ENCODE results near the gene ZNF469.

Gene ZNF469

DNA sequence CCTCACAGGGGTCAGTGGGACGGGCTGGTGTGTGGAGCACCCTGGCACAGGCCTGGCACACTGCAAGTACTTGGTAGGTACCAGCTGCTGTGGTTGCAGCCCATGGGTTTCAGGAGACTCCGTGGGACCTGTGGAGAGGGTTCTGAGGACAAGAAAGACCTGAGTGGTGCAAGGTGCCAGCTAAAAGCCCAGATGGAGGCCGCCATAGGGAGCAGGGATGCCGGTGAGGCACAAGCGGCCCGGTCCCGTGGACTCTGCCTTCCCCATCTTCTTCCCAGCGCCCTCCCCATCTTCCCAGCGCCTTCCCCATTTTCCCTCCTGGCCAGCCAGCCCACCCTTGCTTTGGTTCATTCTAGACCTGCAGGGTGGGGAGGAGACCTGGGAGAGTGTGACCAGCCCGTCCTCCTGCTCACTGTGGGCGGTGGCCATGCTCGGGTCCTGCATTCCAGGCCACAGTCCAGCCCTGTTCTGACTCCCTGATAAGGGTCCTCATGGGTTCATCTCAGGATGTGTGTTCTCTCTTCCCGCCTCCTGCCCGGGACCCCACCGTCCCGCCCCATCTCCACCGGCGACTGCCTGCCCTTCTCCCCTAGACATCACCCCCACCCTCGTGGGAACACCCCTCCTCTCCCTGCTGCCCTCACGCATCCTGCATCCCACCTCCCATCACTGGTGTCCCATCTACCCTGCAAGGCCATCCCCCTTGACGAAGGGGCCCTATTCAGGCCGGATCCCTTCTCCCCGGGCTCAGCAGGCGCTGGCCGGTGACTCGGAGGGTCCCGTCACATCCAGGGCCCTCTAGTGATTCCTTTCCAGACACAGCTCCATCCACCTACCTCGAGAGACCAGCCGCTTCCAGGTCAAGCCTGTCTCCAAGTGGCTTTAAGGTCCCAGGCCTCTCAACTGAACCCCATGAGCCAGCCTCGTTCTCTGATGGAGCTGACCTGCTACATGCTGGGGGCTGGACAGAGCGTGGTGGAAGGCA, 3.4 kb downstream of the ZNF469 start:
- H3K27ac ChIP-seq (ENCODE audit: low read length) = no peak overlapping the region
- no peaks in the 10 kb centered on the region for H3K4me1 ChIP-seq (ENCODE audit: low read length)
- TF ChIP-seq EZH2phosphoT487 (IDR thresholded peaks at IDR 0.05; ENCODE audit: low read depth) = no peak
- TF ChIP-seq, protein P1, sequence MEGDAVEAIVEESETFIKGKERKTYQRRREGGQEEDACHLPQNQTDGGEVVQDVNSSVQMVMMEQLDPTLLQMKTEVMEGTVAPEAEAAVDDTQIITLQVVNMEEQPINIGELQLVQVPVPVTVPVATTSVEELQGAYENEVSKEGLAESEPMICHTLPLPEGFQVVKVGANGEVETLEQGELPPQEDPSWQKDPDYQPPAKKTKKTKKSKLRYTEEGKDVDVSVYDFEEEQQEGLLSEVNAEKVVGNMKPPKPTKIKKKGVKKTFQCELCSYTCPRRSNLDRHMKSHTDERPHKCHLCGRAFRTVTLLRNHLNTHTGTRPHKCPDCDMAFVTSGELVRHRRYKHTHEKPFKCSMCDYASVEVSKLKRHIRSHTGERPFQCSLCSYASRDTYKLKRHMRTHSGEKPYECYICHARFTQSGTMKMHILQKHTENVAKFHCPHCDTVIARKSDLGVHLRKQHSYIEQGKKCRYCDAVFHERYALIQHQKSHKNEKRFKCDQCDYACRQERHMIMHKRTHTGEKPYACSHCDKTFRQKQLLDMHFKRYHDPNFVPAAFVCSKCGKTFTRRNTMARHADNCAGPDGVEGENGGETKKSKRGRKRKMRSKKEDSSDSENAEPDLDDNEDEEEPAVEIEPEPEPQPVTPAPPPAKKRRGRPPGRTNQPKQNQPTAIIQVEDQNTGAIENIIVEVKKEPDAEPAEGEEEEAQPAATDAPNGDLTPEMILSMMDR (IDR thresholded peaks at IDR 0.05; ENCODE audit: low read depth, low read length) = no peak
- no peak overlapping the region for H3K9ac ChIP-seq (ENCODE audit: low read length)
- no peaks in the 10 kb centered on the region for H3K27me3 ChIP-seq (ENCODE audit: low read depth, low read length)
- H3K36me3 ChIP-seq (replicated peaks; ENCODE audit: low read depth, low read length) = no peaks in the 10 kb centered on the region
- H3K4me2 ChIP-seq (ENCODE audit: low read length) = no peak overlapping the region
- H3K4me3 ChIP-seq (ENCODE audit: low read length) = no peak overlapping the region
- no peaks in the 10 kb centered on the region for H3K79me2 ChIP-seq (ENCODE audit: low read length)
- no peaks in the 10 kb centered on the region for H3K9me3 ChIP-seq (ENCODE audit: insufficient read depth, low read length)
- H4K20me1 ChIP-seq (ENCODE audit: insufficient read depth, low read length) = no peaks in the 10 kb centered on the region
- no peak overlapping the region for H2AFZ ChIP-seq (ENCODE audit: low read depth, low read length)

DNA sequence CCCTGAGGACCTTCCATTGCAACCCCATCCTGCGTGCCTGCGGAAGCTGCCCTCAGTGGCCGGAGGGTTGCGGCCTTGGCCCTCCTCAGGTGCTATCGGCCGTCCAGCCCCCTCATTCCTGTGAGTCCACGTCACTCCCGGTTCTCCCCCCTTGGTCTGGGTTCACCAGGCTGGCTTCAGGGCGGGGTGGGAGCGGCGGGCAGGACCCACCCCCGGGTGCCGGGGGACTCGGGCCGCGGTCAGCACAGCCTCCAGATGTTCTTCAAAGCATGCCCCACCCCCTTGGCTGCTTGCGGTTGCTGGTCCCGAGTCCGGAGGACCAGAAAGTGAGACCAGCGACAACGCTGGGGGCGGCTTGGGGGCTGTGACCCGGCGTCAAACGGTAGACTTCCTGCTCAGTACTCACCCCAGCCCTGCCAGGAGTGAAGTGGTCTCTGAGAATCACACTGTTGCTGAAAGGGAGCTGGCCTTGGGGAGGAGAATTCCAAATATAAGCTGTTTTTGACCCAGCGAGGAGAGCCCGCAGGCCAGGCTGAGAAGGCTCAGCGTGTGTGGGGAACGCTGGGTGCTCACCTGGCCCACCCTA, 4.5 kb downstream of the ZNF469 start:
- H3K9me3 ChIP-seq (ENCODE audit: insufficient read depth, low read length) = no peaks in the 10 kb centered on the region
- H3K4me2 ChIP-seq (ENCODE audit: low read length) = no peak overlapping the region
- peaks cover 3% of the 10 kb centered on the region; the same call in 1 of the 2 replicates for H3K27me3 ChIP-seq (ENCODE audit: low read depth, low read length)
- H3K4me3 ChIP-seq (ENCODE audit: low read length) = no peak overlapping the region
- no peaks in the 10 kb centered on the region for H4K20me1 ChIP-seq (ENCODE audit: insufficient read depth, low read length)
- no peak overlapping the region for H3K27ac ChIP-seq (ENCODE audit: low read length)
- H3K79me2 ChIP-seq (ENCODE audit: low read length) = no peaks in the 10 kb centered on the region
- no peaks in the 10 kb centered on the region for H3K36me3 ChIP-seq (replicated peaks; ENCODE audit: low read depth, low read length)
- no peak overlapping the region for H3K9ac ChIP-seq (ENCODE audit: low read length)
- no peaks in the 10 kb centered on the region for H3K4me1 ChIP-seq (ENCODE audit: low read length)
- no peak for TF ChIP-seq EZH2phosphoT487 (IDR thresholded peaks at IDR 0.05; ENCODE audit: low read depth)
- TF ChIP-seq, protein P1 (IDR thresholded peaks at IDR 0.05; ENCODE audit: low read depth, low read length) = no peak
- H2AFZ ChIP-seq (ENCODE audit: low read depth, low read length) = no peak overlapping the region

DNA sequence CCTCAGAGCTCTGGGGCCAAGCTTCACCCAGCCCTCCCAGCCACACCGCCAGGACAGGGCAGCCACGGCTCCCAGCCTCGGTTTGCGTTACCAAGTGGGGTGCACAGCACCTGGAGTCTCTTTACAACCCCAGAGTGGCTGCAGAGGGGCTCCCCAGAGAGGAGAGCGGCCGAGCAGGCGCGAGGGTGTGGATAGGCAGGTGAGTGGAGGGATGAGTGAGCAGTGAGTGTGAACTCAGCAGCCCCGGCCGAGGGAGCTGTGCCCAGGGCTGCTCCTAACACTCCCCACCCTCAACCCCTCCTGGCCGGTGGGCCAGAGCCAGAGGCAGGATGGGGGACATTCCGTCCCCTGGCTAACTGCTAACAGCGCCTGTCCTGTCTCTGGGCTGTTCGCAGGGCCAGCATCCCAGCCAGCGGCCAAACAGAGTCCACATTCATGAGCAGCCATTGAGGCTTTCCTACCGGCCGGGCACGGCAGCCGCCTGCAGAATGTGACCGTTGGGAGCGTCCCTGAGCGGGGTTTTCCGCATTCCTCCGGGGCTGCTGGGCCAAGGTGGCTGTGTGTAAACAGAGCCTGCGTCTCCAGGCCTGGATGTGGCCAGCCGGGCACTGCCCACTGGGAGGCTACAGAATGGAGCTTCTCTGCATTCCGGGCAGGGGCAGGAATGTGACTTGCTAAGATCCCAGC, 5.3 kb downstream of the ZNF469 start:
- H3K4me2 ChIP-seq (ENCODE audit: low read length) = no peak overlapping the region
- no peaks in the 10 kb centered on the region for H3K79me2 ChIP-seq (ENCODE audit: low read length)
- H3K9me3 ChIP-seq (ENCODE audit: insufficient read depth, low read length) = no peaks in the 10 kb centered on the region
- no peaks in the 10 kb centered on the region for H3K4me1 ChIP-seq (ENCODE audit: low read length)
- no peak overlapping the region for H2AFZ ChIP-seq (ENCODE audit: low read depth, low read length)
- no peaks in the 10 kb centered on the region for H4K20me1 ChIP-seq (ENCODE audit: insufficient read depth, low read length)
- H3K27me3 ChIP-seq (ENCODE audit: low read depth, low read length) = peaks cover 8% of the 10 kb centered on the region; the same call in 1 of the 2 replicates
- no peak overlapping the region for H3K27ac ChIP-seq (ENCODE audit: low read length)
- no peak overlapping the region for H3K9ac ChIP-seq (ENCODE audit: low read length)
- no peak overlapping the region for H3K4me3 ChIP-seq (ENCODE audit: low read length)
- no peaks in the 10 kb centered on the region for H3K36me3 ChIP-seq (replicated peaks; ENCODE audit: low read depth, low read length)
- TF ChIP-seq, protein P1 (IDR thresholded peaks at IDR 0.05; ENCODE audit: low read depth, low read length) = no peak
- no peak for TF ChIP-seq EZH2phosphoT487 (IDR thresholded peaks at IDR 0.05; ENCODE audit: low read depth)

DNA sequence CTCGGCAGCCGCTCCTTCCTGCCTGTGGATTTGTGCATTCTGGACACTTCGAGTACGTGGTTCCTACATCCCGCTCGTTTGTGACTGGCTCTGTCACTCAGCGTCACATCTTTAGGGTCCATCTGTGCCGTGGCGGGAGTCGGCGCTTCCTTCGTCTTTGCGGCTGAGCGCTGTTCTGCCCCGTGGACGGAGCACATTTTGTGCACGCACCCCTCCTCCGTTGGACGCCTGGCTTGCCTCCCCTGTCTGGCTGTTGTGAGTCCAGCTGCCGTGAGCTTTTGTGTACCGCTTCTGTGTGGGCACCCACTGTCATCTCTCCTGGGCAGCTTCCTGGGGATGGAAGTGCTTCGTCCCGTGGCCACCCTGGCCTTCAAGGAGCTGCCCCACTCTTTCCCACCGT, 6.4 kb downstream of the ZNF469 start:
- no peak overlapping the region for H3K4me2 ChIP-seq (ENCODE audit: low read length)
- TF ChIP-seq EZH2phosphoT487 (IDR thresholded peaks at IDR 0.05; ENCODE audit: low read depth) = no peak
- TF ChIP-seq, protein P1 (IDR thresholded peaks at IDR 0.05; ENCODE audit: low read depth, low read length) = no peak
- H3K9ac ChIP-seq (ENCODE audit: low read length) = no peak overlapping the region
- H4K20me1 ChIP-seq (ENCODE audit: insufficient read depth, low read length) = no peaks in the 10 kb centered on the region
- H2AFZ ChIP-seq (ENCODE audit: low read depth, low read length) = no peak overlapping the region
- no peaks in the 10 kb centered on the region for H3K79me2 ChIP-seq (ENCODE audit: low read length)
- no peak overlapping the region for H3K4me3 ChIP-seq (ENCODE audit: low read length)
- no peak overlapping the region for H3K27ac ChIP-seq (ENCODE audit: low read length)
- no peaks in the 10 kb centered on the region for H3K4me1 ChIP-seq (ENCODE audit: low read length)
- H3K9me3 ChIP-seq (ENCODE audit: insufficient read depth, low read length) = no peaks in the 10 kb centered on the region
- H3K36me3 ChIP-seq (replicated peaks; ENCODE audit: low read depth, low read length) = no peaks in the 10 kb centered on the region
- peaks cover 8% of the 10 kb centered on the region; the same call in 1 of the 2 replicates for H3K27me3 ChIP-seq (ENCODE audit: low read depth, low read length)
